Measurements from ENCODE around the gene RNF213.

DNA sequence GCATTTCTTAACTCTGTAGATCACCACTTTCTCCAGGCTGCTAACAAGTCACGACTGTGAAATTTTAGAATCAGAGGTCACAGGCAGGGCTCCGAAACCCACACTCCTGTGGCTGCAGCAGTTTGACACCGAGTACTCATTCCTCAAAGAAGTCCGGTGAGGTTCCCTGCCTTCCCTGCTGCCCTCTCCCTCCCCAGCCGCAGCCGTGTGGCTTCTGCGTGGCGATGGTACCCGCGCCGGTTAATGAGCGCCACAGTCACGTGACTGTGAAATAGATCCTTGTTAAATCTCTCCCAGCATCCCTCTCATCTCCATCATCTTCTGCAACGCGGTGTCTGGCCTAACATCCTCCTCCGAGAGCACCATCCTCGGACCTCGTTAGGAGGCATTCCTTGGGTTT lies 89.1 kb downstream of the RNF213 start:
- TF ChIP-seq CTCF (IDR thresholded peaks at IDR 0.05; ENCODE audit: low read depth, low read length, missing input control) (no peak), REST (IDR thresholded peaks at IDR 0.05) (no peak), GABPA (IDR thresholded peaks at IDR 0.05 in 1 of 2, conservative IDR thresholded peaks at IDR 0.05 in 1 of 2) (no peak), EGR1 (IDR thresholded peaks at IDR 0.05; ENCODE audit: low read depth in 2 of 2) (no peak)

Measured in liver (tissue), 3 donors.